Peyer's patch (tissue), 4 donors: ENCODE measurements around the gene RAD51D.

ENCODE experiments used
- POLR2A ChIP-seq, 2 donors: fragments of 450-650 bp; IDR thresholded peaks; one replicate each; pipeline ENCODE4 v1.5.1; 2017; ENCODE audit warnings: antibody characterized with exemption in 2 of 2, mild to moderate bottlenecking in 2 of 2, moderate library complexity in 2 of 2
- TF ChIP-seq, protein P1 (sequence below), 6 experiments: fragments of 450-650 bp in 4 of 6; fragments of 200-600 bp in 2 of 6; sonication (generic) in 1 of 6; IDR thresholded peaks; one replicate each; pipeline ENCODE4 v1.5.1; 2017 to 2019; ENCODE audit warnings: antibody characterized with exemption in 6 of 6, mild to moderate bottlenecking in 3 of 6, moderate library complexity in 1 of 6

DNA sequence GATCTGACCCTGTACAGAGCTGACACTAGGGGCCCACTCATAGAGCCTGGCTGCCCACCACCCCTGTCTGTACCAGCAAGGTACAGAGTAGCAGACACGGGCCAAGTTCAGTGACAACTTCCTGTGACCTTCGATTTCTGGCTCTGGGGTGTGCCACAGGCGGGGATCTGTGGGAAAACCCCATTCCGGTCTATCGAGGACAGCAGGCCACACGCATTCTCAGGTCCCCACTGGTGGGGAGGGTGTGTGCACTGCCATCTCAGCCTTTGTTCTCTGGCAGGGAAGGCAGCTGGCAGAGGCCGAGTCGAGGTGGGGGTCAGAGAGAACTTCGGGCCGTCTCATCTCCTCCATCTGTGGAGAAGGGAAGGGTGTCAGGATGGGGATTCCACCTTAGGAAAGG, 12.4 kb upstream of the RAD51D start:
- TF ChIP-seq, protein P1, sequence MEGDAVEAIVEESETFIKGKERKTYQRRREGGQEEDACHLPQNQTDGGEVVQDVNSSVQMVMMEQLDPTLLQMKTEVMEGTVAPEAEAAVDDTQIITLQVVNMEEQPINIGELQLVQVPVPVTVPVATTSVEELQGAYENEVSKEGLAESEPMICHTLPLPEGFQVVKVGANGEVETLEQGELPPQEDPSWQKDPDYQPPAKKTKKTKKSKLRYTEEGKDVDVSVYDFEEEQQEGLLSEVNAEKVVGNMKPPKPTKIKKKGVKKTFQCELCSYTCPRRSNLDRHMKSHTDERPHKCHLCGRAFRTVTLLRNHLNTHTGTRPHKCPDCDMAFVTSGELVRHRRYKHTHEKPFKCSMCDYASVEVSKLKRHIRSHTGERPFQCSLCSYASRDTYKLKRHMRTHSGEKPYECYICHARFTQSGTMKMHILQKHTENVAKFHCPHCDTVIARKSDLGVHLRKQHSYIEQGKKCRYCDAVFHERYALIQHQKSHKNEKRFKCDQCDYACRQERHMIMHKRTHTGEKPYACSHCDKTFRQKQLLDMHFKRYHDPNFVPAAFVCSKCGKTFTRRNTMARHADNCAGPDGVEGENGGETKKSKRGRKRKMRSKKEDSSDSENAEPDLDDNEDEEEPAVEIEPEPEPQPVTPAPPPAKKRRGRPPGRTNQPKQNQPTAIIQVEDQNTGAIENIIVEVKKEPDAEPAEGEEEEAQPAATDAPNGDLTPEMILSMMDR (IDR thresholded peaks at IDR 0.05), result no peak
- TF ChIP-seq POLR2A (IDR thresholded peaks at IDR 0.05), result no peak
